ENCODE data around the gene ACAA1.
A peak's percentile ranks its signal among the peaks of the same experiment; 100 is the strongest.
"Not testable (repeated sequence)": the region's sequence is repeated elsewhere in the genome, so short reads cannot be mapped to it uniquely, and the experiment has no call there.

The ACAA1 gene, protein sequence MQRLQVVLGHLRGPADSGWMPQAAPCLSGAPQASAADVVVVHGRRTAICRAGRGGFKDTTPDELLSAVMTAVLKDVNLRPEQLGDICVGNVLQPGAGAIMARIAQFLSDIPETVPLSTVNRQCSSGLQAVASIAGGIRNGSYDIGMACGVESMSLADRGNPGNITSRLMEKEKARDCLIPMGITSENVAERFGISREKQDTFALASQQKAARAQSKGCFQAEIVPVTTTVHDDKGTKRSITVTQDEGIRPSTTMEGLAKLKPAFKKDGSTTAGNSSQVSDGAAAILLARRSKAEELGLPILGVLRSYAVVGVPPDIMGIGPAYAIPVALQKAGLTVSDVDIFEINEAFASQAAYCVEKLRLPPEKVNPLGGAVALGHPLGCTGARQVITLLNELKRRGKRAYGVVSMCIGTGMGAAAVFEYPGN

DNA sequence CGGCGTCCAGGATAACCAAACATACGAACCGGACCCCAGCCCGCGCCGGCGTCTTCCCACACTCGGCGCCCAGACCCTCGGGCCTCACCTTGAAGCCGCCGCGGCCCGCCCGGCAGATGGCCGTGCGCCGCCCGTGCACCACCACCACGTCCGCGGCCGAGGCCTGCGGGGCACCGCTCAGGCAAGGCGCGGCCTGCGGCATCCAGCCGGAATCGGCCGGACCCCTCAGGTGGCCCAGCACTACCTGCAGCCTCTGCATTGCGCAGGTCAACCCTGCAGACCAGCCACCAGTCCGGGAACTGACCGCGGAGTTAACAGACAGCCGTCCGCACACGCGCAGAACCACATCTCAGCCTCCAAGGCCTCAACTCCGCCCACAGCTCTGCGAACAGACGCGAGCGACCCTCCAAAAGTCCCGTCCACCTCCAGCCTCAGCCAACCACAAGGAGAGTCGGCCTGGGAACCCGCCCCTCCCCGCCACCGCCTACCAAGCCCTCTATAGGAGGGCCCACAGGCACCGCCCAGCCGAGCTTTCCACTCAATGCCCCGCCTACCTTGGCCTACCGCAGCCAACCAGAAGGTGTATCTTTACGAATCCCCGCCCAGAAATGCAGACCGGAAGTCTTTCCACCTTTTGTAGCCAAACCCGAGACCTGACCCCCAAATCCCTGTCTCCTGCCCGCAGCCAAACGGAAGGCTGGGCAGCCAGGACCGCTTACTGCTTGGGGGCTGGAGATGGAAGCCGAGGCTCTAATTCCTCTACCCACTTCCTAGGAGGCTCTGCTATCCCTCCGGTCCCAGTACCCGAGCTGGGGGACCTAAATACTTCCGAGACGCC is at the start of gene ACAA1:
ACAA1 (minus strand) TSS at position 351 of the 838 bp plus-strand sequence; CDS start at position 259, 92 bp downstream.
- peak; percentile 96 to 100 for DNase-seq (ENCODE audit: extremely low read depth in 1 of 2, low read depth in 1 of 2)

DNA sequence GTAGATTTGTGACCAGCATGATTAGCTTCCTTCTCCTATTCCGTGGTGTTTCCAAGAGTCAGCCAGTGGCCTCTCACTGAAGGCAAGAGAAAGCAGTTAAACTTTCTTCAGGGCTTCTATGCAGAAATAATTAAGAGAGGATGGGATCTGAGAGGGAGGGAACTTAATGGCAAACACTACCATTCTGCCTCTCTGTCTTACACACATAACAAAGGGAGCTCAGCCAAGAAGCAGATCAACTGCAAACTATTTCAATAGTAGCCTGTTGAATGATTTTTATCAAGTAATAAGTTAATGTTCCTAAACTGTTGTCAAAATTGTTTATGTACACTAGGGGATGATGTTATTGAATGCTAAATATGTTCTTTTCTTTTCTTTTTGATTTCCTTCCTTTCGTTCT is 40.3 kb upstream of the ACAA1 start:
- DNase-seq (ENCODE audit: extremely low read depth in 1 of 2, low read depth in 1 of 2) = no peak

DNA sequence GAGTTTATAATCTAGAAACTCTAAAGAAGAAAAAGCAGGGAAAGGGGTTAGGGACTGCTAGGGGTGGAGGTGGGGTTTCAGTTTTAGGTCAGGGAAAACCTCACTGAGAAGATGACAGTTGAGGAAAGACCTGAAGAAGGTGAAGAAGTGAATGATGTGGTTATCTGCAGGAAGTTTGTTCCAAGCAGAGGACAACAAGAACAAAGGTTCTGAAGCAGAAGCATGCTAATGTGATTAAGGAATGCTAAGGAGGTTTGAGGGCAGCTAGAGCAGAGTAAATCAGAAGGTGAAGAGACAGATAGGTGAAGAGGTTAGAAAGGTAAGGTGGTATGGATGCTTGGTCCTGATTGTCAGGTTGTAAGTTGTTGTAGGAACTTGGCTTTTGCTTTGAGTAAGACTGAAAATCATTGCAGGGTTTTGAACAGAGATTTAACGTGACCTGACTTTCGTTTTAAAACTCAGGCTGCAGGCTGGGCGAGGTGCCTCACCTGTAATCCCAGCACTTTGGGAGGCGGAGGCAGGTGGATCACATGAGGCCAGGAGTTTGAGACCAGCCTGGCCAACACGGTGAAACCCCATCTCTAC is 37.0 kb upstream of the ACAA1 start:
- DNase-seq (ENCODE audit: extremely low read depth in 1 of 2, low read depth in 1 of 2) = no peak

DNA sequence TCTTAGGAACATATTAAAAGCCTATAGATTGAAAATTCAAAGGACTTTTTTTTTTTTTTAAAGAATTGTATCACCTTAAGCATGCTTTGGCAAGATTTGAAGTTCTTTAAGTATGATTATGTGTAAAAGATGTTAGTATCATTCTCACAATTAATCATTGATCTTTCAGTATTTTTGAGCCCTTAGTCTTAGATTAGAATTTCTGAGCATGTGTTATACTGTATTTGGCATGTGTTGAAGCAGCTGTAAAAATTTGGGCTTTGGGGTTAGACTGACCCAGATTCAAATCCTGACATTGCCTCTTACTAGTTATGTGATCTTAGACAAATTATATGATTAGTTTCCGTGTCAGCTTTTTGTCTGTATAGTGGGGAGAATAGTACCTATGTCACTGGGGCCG is 34.7 kb upstream of the ACAA1 start:
- DNase-seq (ENCODE audit: extremely low read depth in 1 of 2, low read depth in 1 of 2) = no peak

DNA sequence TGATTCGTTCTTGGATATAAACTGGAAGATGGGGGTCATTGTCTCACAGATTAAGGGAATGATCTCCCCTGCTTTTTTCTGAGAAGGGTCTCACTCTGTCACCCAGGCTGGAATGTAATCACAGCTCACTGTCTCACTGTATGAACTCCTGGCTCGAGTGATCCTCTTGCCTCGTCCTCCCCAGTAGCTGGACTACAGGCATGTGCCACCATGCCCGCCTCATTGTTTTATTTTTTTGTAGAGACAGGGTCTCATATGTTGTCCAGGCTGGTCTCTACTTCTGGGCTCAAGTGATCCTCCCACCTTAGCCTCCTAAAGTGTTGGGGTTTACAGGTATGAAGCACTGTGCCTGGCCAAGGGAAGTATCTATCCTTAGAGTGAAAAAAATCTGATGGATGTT is 33.8 kb upstream of the ACAA1 start:
- DNase-seq (ENCODE audit: extremely low read depth in 1 of 2, low read depth in 1 of 2) = no peak

DNA sequence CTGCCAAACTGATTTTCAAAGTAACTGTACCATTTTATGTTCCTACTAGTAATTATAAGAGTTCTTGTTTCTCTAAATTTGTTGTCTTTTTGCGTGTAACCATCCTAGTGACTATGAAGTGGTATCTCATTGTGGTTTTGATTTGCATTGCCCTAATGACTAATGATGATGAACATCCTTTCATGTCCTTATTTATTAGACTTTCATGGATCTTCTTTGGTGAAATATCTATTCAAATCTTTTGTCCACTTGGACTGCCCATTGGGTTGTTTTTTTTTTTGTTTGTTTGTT is 32.0 kb upstream of the ACAA1 start:
- DNase-seq (ENCODE audit: extremely low read depth in 1 of 2, low read depth in 1 of 2) = no peak

DNA sequence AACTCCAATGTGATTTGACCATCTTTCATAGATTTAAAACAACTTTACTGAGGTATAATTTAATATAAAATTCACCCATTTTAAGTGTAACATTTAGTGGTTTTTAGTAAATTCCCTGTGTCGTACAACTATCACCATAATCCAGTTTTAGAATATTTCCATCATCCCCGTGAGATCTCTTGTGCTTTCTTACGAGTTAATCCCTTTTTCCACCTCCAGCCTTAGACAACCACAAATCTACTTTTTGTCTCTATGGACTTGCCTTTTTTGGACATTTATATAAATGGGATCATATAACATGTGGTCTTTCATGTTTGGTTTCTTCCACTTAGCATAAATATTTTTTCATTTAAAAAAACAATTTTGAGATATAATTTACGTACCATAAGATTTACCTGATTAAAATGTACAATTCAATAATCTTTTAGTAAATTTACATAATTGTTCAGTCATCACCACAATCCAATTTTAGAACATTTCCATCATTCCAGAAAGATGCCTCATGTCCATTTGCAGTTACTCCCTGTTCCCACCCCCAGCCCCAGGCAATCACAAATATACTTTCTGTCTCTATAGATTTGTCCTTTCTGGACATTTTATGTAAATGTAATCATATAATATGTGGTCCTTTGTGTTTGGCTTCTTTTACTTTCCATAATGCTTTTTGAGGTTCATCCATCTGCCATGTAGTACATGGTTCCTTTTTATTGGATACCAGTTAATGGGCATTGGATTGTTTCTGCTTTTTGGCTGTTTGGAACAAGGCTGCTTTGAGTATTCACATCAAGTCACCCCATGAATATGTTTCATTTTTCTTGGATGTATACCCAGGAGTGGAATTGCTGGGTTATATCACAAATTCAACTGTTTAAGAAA is 31.5 kb upstream of the ACAA1 start:
- no peak for DNase-seq (ENCODE audit: extremely low read depth in 1 of 2, low read depth in 1 of 2)

DNA sequence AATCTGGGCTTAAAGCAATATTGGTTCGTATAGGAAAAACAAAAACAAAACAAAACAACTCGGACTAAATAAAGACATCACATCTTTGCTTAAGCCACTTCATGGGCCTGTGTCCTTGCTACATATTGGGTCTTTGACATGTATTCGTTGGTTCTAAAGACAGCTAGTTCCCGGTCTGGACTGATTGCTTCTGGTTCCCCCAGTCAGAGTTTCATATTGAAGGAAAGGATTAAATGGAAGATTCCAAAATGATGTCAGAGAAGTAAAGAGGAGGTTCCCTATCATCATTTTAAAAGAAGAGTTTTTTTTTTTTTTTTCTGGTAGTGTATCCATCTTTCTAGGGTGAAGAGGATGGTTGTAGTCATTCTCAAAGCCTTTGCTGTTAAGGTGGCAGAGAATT is 30.7 kb upstream of the ACAA1 start:
- no peak for DNase-seq (ENCODE audit: extremely low read depth in 1 of 2, low read depth in 1 of 2)

DNA sequence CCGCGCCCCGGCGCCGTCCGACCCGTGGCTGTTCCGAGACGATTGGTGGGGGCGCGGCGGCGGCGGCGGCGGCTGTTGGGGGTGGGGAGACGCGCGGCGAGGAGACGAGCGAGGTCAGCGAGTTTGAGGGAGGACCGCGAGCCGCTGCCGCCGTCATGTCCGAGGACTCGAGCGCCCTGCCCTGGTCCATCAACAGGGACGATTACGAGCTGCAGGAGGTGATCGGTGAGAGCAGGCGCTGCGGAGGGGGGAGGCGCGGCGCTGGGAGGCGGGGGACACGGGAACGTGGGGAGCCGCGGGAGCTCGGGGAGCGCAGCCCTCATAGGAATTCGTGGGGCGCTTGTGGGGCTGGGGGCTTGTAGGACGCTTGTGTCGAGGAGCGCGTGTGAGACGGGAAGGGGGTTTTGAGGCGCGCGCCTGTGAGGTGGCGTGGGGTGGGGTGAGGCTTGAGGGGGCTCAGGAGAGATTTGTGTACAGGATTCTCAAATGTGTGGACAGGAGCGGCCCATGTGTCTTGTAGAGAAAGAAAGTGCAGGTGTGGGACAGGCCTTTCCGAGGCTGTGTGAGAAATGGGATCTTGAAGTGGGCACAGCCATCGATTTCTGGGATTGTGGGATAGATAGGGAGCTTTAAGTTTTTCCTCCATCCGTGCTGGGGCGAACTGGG is 28.9 kb upstream of the ACAA1 start:
- no peak for DNase-seq (ENCODE audit: extremely low read depth in 1 of 2, low read depth in 1 of 2)

DNA sequence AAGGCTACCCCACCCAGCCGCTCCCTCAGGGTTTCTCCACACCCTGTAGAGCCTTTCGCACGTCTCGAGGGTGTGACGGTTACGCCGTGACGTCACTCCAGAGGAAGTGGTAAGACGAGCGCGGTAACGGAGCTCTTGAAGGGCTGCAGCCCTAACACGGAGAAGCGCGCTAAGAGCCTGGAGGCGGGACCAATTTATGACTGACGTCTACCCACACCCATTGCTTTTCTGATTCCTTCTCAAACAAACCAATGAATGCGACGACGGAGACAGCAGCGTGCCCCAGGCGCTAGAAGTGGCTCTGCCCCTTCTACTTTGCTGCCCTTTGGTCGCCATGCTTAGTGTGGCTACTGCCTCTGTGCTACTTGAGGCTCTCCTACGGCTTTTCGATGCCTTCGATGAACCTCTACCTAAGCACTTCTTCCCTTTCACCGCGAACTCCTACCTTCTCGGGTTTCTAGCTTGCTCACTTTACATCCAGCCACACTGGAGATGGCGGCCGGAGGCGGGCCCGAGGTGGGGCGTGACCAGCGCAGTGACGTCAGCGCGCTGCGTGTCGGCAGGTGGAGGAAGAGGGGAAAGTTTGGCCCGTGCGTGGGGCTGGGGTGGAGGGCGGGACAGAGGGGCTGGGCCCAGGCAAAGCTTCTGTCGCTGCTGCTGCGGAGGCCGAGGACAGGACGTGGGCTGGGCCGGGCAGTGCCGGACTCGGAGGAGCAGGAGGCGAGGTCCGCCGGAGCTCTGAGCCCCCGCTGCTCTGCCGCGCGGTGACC is 28.2 kb upstream of the ACAA1 start, which contains the start of gene OXSR1:
OXSR1 (plus strand) TSS at position 586 of the 770 bp plus-strand sequence. CDS start 340 bp downstream, outside the sequence.
- peak; percentile 92 to 97 for DNase-seq (ENCODE audit: extremely low read depth in 1 of 2, low read depth in 1 of 2)

DNA sequence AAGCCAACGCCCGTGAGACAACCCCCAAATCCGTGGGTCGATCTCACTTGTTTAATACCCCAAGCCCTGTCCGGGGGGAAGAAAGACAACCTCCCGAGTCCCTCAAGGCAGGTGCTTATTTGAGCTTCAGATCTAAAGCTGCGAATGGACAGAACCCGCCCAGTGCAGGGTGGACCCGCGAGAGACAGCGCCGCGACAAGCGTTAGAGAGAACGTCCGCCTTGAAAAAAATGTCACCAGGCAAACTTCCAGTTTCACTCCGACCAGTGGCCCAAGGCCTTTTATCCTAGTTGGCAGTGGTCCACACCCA is 27.7 kb upstream of the ACAA1 start:
- no peak for DNase-seq (ENCODE audit: extremely low read depth in 1 of 2, low read depth in 1 of 2)

DNA sequence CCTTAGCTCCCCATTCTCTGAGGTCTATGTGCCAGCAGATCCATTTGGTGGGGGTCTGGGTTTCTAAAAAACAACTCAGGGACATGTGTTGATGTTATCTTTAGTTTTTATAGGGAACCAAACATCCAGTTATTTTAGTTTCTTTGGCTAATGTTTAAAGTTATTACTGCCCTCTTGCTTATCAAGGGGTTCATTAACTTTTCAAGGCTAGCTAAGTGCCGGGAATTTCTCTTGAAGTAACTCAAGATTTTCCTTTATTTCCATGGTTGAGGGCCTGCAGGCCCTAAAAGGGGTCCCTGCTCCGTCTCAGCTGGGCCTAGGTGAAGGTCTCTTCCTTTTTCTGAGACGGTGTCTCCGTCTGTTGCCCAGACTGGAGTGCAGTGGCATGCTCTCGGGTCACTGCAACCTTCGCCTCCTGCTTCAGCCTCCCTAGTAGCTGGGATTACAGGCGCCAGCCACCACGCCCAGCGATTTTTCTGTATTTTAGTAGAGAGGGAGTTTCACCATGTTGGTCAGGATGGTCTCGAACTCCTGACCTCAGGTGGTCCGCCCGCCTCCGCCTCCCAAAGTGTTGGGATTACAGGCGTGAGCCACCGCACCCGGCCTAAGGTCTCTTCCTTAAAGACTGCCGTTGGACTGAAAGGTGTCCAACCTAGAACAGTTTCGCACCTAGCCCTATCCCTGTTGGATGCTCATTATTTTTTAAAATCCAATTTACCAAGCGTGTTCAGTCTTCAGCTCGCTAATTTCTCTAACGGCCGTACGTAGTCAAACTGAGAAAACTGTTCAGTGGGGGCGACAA is 27.1 kb upstream of the ACAA1 start:
- DNase-seq (ENCODE audit: extremely low read depth in 1 of 2, low read depth in 1 of 2) = no peak

DNA sequence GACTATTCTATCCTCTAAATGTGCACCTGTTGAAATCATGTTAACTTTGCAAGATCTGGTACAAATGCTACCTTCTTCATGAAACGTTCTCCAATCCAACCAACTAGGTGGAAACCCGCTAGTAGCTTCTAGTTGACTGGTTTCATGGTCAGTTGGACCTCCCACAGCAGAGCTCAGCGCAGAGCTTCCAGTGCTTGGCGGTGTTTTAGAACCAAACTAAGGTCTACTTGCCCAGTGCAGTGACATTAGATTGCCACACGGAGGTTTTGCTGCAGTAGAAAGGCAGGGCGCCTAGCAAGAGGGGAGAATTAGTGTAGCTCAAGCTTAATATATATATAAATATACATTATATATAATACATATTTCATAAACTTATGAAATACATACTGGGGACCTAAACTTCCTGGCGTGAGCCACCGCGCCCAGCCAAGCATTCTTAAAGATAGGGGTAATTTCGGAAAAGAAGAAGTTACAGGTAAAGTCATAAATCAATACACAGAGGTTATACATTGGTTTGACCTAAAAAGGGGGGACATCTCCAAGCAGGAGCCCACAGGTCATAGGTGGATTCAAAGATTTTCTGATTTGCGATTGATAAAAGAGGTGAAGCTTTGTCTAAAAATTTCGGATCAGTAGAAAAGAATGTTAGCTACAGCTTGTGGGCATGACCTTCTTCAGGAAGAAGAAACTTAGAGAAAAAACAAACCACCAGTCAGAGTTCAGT is 26.4 kb upstream of the ACAA1 start:
- DNase-seq (ENCODE audit: extremely low read depth in 1 of 2, low read depth in 1 of 2) = no peak

DNA sequence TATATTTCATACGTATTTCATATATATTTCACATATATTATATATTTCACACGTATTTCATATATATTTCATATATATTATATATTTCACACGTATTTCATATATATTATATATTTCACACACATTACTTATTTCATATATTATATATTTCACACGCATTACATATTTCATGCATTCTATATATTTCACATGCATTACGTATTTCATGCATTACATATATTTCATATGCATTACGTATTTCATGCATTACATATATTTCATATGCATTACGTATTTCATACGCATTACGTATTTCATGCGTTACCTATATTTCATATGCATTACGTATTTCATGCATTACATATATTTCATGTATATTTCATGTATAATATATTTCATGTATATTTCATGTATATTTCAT is 23.8 kb upstream of the ACAA1 start:
- not testable (repeated sequence) for DNase-seq (ENCODE audit: extremely low read depth in 1 of 2, low read depth in 1 of 2)

DNA sequence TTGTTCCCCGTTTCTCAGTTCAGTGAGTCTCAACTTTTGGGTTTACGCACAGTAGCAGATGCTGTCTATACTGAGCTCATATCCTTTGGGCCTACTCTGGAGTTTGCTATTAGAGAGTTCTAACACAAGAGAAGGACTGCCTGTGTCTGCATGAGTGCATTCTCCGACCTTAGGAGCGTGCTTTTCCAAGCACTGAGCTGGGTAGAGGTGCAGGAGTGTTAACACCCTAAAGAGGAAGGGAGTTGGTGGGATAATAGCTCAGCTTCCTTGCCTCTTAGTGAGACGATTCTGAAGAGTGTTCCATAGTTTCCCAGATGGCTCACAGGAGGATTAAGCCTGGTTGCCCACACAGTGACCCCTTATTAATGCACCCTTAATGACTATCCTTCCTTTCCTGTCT is 21.5 kb upstream of the ACAA1 start:
- no peak for DNase-seq (ENCODE audit: extremely low read depth in 1 of 2, low read depth in 1 of 2)

DNA sequence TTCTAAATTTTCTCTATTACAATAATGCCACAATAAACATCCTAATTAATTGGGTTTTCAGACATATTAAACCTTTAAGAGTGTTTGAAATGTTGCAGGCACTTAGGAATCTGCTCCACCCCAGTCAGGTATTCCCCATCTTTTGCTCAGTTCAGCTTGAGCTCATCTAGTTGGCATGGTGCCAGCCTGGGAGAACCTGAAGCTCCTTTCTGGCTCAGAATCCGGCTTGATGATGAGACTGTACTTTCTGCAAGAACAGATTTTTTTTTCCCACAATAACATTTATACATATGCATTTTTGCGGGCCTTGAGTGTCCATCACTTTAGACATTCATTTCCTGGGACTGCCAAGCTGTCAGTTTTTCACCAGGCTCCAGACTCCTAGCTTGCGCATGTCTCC is 20.7 kb upstream of the ACAA1 start:
- DNase-seq (ENCODE audit: extremely low read depth in 1 of 2, low read depth in 1 of 2) = no peak

DNA sequence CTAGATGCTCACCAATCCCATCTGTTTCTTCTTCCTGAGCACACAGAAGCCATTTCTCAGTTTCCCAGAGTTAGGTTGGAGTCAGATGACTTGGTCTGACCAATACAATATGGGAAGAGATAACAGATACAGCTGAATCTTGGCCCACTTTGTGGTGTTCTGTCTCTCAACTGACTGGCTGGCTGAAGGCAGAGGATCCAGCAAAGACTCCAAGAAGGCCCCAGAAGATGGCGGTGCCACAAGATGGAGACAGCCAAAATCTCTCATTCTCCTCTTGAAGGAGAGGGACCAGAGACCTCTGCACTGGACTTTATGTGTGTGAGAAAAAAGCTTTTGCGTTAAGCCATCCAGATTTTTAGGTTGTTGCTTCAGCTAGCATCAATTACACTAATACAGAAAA is 20.2 kb upstream of the ACAA1 start:
- no peak for DNase-seq (ENCODE audit: extremely low read depth in 1 of 2, low read depth in 1 of 2)

DNA sequence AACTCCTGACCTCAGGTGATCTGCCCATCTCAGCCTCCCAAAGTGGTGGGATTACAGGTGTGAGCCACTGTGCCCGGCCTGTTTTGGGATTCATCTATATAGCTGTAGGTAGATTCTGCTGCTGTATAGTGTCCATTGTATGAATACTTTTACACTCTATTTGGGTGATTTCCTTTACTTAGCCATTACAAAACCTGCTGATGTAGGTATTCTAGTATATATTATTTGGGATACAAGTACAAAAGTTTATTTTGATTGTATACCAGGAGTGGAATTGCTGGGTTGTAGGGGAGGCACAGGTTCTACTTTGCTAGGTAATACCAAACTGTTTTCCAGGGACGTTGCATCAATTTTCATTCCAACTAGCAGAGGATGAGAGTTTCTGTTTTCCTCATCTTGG is 18.9 kb upstream of the ACAA1 start:
- no peak for DNase-seq (ENCODE audit: extremely low read depth in 1 of 2, low read depth in 1 of 2)

All from stimulated activated CD8-positive, alpha-beta memory T cell treated with anti-CD3 and anti-CD28 coated beads, Interleukin-7, amount 100 ng/mL, for 48 hours (primary cell).